AG04450 (cell line): Measurements from ENCODE around the gene TTC7B. TPM values are rescaled to one million over a fixed set of nuclear protein-coding genes. Genes with fewer than 3 reads are reported as not detected.

ENCODE experiments used
- CTCF ChIA-PET: fragments of 300-600, 350-600 bp; formaldehyde crosslinking; extraction: SDS; loops from one replicate; lab custom pipeline; 2022; ENCODE audit warnings: antibody characterized with exemption, inconsistent platforms; lab: Charles Lee
- POLR2A ChIA-PET: fragments of 350-600 bp; formaldehyde crosslinking; extraction: SDS; loops from one replicate; lab custom pipeline; 2021; ENCODE audit warnings: antibody characterized with exemption, inconsistent platforms; lab: Yijun Ruan, JAX
- DNase-seq: peaks from one replicate; pipeline ENCODE4 v3.0.0-alpha.2; 2011; ENCODE audit warnings: low read depth, low spot score
- H3K27ac ChIP-seq: one replicate; pipeline ENCODE4 v1.5.1; 2012; ENCODE audit warnings: low read depth, low read length, control low read depth
- H3K27me3 ChIP-seq: one replicate; pipeline ENCODE4 v1.6.0; 2012; ENCODE audit warnings: low read length; ENCODE audit not compliant: control insufficient read depth, insufficient read depth
- H3K4me3 ChIP-seq: 2 replicates; pipeline ENCODE4 v1.5.1; 2011; ENCODE audit warnings: mild to moderate bottlenecking, low read depth, low read length, control low read depth
- H3K9me3 ChIP-seq: 2 replicates; pipeline ENCODE4 v1.5.1; 2012; ENCODE audit warnings: low read length; ENCODE audit not compliant: control insufficient read depth, insufficient read depth
- polyA plus RNA-seq: library from polyadenylated mRNA; depleted of rRNA; stranded (reverse); fragments of >200 nt; gene quantifications from 2 replicates; pipeline ENCODE4 v1.2.3, GENCODE V29; 2011
- TF ChIP-seq, protein P1 (sequence below): IDR thresholded peaks from 2 replicates; pipeline ENCODE4 v1.5.1; 2011; ENCODE audit warnings: low read depth, low read length, control low read depth, inconsistent platforms

TTC7B gene
- polyA plus RNA-seq, 1 experiment: 36.0 TPM

GRCh38 chr14:90660865-90661570 lies 155.2 kb downstream of the TTC7B start:
- H3K9me3 ChIP-seq: no peaks in the 10 kb centered on the region
- no peak overlapping the region for H3K27ac ChIP-seq
- TF ChIP-seq, protein P1, sequence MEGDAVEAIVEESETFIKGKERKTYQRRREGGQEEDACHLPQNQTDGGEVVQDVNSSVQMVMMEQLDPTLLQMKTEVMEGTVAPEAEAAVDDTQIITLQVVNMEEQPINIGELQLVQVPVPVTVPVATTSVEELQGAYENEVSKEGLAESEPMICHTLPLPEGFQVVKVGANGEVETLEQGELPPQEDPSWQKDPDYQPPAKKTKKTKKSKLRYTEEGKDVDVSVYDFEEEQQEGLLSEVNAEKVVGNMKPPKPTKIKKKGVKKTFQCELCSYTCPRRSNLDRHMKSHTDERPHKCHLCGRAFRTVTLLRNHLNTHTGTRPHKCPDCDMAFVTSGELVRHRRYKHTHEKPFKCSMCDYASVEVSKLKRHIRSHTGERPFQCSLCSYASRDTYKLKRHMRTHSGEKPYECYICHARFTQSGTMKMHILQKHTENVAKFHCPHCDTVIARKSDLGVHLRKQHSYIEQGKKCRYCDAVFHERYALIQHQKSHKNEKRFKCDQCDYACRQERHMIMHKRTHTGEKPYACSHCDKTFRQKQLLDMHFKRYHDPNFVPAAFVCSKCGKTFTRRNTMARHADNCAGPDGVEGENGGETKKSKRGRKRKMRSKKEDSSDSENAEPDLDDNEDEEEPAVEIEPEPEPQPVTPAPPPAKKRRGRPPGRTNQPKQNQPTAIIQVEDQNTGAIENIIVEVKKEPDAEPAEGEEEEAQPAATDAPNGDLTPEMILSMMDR: no peak
- CTCF ChIA-PET: no interaction called here
- POLR2A ChIA-PET: no interaction called here
- H3K4me3 ChIP-seq: no peak overlapping the region
- DNase-seq: no peak
- no peaks in the 10 kb centered on the region for H3K27me3 ChIP-seq

DNA sequence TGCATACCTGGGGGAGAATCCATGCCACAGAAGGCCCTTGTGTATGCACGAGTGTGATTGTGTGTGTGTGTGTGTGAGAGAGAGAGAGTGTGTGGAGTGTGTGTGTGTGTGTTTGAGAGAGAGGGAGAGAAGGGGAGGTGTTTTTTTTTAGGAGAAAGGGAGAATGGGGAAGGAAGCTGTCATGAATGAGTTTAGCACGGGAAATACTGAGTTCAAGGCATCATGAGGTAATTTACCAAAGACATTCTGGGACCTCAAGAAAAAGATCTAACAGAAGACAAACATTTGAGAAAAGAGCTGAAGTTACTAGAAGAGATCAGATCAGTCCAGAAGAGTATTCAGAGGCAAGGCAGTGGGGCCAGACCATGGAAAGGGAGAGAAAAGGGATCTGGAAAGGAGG lies 157.1 kb downstream of the TTC7B start:
- POLR2A ChIA-PET: no interaction called here
- Histone ChIP-seq H3K27me3 (no peaks in the 10 kb centered on the region), H3K9me3 (no peaks in the 10 kb centered on the region), H3K27ac (no peak overlapping the region), H3K4me3 (no peak overlapping the region)
- CTCF ChIA-PET: interaction anchor here (1.0 kb wide), 1 partner anchor 38 kb away, joined by 4 read pairs; no protein-coding TSS in a partner anchor
- no peak for DNase-seq
- TF ChIP-seq, protein P1: no peak

- H3K4me3 ChIP-seq: no peak overlapping the region
- POLR2A ChIA-PET: no interaction called here
- H3K27ac ChIP-seq: no peak overlapping the region
- TF ChIP-seq, protein P1: no peak
- CTCF ChIA-PET: interaction anchor here (1.0 kb wide), 1 partner anchor 39 kb away, joined by 4 read pairs; no protein-coding TSS in a partner anchor
- H3K27me3 ChIP-seq: no peaks in the 10 kb centered on the region
- no peak for DNase-seq
- no peaks in the 10 kb centered on the region for H3K9me3 ChIP-seq
These were observed 157.7 kb downstream of the TTC7B start for GRCh38 chr14:90658541-90658967.

GRCh38 chr14:90656973-90657372 lies 159.3 kb downstream of the TTC7B start:
- H3K27me3 ChIP-seq: no peaks in the 10 kb centered on the region
- TF ChIP-seq, protein P1: no peak
- no peaks in the 10 kb centered on the region for H3K9me3 ChIP-seq
- ChIA-PET CTCF (interaction anchor here (1.1 kb wide), 1 partner anchor 40 kb away, joined by 6 read pairs; no protein-coding TSS in a partner anchor), POLR2A (no interaction called here)
- DNase-seq: no peak
- no peak overlapping the region for H3K27ac ChIP-seq
- H3K4me3 ChIP-seq: no peak overlapping the region

DNA sequence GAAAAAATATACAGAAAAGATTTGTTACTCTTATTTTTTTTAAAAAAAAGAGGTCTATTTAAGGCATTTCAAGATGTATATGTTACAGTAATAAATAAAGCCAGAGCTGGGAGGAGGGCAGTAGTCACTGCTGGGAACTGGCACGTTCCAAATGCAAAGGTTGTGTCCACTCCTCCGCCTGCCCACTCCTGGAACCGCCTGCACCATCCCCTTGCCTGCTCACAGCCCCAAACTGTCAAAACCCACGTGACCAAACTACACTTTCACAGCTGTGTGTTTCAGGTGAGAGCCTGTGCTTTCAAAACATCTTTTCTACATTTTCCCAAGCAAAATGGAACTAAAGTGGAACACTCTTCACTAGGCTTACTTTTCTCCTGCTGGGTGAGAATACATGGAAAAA lies 160.4 kb downstream of the TTC7B start:
- Histone ChIP-seq H3K27me3 (no peaks in the 10 kb centered on the region), H3K9me3 (no peaks in the 10 kb centered on the region), H3K27ac (no peak overlapping the region), H3K4me3 (no peak overlapping the region)
- ChIA-PET POLR2A (no interaction called here), CTCF (interaction anchor here (1.4 kb wide), 1 partner anchor 103 kb away, joined by 3 read pairs; no protein-coding TSS in a partner anchor)
- TF ChIP-seq, protein P1: no peak
- no peak for DNase-seq
